GM23338 (cell line): Measurements from ENCODE around the gene MYMX. TPM values are rescaled to one million over a fixed set of nuclear protein-coding genes. Genes with fewer than 3 reads are reported as not detected.

Experiments
- CREB1 ChIP-seq: fragments of 250-450 bp; sonication (Bioruptor Pico); IDR thresholded peaks from 2 replicates; pipeline ENCODE4 v1.5.0; 2020; ENCODE audit warnings: low read depth, mild to moderate bottlenecking, moderate library complexity
- EZH2 ChIP-seq: fragments of 200-600 bp; sonication (generic); IDR thresholded peaks from one replicate; pipeline ENCODE4 v1.8.0; 2017; ENCODE audit warnings: antibody characterized with exemption, mild to moderate bottlenecking, low read depth; ENCODE audit not compliant: unreplicated experiment
- EZH2phosphoT487 ChIP-seq: fragments of 200-600 bp; sonication (generic); IDR thresholded peaks from one replicate; pipeline ENCODE4 v1.8.1; 2018; ENCODE audit warnings: antibody characterized with exemption; ENCODE audit not compliant: unreplicated experiment
- JUNB ChIP-seq: IDR thresholded peaks from one replicate; pipeline ENCODE4 v1.6.1; 2016; ENCODE audit warnings: antibody characterized with exemption; ENCODE audit not compliant: unreplicated experiment
- POLR2AphosphoS5 ChIP-seq: IDR thresholded peaks from 2 replicates; pipeline ENCODE4 v1.6.1; 2016; ENCODE audit warnings: antibody characterized with exemption, low read depth
- polyA plus RNA-seq: library from polyadenylated mRNA; unstranded; fragments of >200 nt; fragmentation: Nextera tagmentation; extraction: Ambion mirVana; gene quantifications from 2 replicates; pipeline ENCODE4 v1.2.1, GENCODE V29; 2016
- total RNA-seq: library from RNA; depleted of rRNA; stranded (reverse); fragments of >200 nt; shearing (Covaris generic); gene quantifications from 2 replicates; pipeline ENCODE4 v1.2.3, GENCODE V29; 2014
- TF ChIP-seq, protein P1 (sequence below): fragments of 250-450 bp; sonication (Bioruptor Pico); IDR thresholded peaks from 2 replicates; pipeline ENCODE4 v1.5.0; 2020; ENCODE audit warnings: mild to moderate bottlenecking, moderate library complexity
- TF ChIP-seq, protein P2 (sequence below): IDR thresholded peaks from 2 replicates; pipeline ENCODE4 v1.6.1; 2016; ENCODE audit warnings: antibody characterized with exemption
- TF ChIP-seq, protein P3 (sequence below): IDR thresholded peaks from one replicate; pipeline ENCODE4 v1.6.1; 2018; ENCODE audit warnings: antibody characterized with exemption; ENCODE audit not compliant: unreplicated experiment

The MYMX gene
- total and polyA plus RNA-seq, 2 experiments from 2014 or later, result 2.8 to 7.1 TPM

DNA sequence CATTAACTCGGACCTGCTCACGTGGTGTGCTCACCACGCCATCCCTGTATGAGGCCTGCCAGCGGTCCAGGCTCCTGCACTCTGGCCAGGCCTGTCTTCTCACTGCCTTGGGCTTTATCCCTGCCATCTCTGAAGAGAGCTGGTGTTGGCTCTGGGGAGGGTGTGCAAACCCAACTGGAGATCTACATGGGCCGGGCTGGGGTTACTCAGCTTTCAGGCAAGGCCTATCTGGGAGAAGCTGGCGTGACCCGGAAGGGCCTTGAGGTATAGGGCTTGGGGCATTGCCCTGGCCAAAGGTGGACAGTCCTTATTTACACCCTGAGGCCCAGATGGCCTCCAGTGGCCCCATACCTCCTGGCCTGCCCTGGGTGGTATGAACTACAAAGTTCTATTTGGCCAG lies 11.7 kb downstream of the MYMX start (continued):
- TF ChIP-seq, protein P1, sequence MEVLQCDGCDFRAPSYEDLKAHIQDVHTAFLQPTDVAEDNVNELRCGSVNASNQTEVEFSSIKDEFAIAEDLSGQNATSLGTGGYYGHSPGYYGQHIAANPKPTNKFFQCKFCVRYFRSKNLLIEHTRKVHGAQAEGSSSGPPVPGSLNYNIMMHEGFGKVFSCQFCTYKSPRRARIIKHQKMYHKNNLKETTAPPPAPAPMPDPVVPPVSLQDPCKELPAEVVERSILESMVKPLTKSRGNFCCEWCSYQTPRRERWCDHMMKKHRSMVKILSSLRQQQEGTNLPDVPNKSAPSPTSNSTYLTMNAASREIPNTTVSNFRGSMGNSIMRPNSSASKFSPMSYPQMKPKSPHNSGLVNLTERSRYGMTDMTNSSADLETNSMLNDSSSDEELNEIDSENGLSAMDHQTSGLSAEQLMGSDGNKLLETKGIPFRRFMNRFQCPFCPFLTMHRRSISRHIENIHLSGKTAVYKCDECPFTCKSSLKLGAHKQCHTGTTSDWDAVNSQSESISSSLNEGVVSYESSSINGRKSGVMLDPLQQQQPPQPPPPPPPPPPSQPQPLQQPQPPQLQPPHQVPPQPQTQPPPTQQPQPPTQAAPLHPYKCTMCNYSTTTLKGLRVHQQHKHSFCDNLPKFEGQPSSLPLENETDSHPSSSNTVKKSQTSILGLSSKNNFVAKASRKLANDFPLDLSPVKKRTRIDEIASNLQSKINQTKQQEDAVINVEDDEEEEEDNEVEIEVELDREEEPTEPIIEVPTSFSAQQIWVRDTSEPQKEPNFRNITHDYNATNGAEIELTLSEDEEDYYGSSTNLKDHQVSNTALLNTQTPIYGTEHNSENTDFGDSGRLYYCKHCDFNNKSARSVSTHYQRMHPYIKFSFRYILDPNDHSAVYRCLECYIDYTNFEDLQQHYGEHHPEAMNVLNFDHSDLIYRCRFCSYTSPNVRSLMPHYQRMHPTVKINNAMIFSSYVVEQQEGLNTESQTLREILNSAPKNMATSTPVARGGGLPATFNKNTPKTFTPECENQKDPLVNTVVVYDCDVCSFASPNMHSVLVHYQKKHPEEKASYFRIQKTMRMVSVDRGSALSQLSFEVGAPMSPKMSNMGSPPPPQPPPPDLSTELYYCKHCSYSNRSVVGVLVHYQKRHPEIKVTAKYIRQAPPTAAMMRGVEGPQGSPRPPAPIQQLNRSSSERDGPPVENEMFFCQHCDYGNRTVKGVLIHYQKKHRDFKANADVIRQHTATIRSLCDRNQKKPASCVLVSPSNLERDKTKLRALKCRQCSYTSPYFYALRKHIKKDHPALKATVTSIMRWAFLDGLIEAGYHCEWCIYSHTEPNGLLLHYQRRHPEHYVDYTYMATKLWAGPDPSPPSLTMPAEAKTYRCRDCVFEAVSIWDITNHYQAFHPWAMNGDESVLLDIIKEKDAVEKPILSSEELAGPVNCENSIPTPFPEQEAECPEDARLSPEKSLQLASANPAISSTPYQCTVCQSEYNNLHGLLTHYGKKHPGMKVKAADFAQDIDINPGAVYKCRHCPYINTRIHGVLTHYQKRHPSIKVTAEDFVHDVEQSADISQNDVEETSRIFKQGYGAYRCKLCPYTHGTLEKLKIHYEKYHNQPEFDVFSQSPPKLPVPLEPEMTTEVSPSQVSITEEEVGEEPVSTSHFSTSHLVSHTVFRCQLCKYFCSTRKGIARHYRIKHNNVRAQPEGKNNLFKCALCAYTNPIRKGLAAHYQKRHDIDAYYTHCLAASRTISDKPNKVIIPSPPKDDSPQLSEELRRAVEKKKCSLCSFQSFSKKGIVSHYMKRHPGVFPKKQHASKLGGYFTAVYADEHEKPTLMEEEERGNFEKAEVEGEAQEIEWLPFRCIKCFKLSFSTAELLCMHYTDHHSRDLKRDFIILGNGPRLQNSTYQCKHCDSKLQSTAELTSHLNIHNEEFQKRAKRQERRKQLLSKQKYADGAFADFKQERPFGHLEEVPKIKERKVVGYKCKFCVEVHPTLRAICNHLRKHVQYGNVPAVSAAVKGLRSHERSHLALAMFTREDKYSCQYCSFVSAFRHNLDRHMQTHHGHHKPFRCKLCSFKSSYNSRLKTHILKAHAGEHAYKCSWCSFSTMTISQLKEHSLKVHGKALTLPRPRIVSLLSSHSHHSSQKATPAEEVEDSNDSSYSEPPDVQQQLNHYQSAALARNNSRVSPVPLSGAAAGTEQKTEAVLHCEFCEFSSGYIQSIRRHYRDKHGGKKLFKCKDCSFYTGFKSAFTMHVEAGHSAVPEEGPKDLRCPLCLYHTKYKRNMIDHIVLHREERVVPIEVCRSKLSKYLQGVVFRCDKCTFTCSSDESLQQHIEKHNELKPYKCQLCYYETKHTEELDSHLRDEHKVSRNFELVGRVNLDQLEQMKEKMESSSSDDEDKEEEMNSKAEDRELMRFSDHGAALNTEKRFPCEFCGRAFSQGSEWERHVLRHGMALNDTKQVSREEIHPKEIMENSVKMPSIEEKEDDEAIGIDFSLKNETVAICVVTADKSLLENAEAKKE (CRISPR knock-in tag), result no peak
- TF ChIP-seq, protein P2, sequence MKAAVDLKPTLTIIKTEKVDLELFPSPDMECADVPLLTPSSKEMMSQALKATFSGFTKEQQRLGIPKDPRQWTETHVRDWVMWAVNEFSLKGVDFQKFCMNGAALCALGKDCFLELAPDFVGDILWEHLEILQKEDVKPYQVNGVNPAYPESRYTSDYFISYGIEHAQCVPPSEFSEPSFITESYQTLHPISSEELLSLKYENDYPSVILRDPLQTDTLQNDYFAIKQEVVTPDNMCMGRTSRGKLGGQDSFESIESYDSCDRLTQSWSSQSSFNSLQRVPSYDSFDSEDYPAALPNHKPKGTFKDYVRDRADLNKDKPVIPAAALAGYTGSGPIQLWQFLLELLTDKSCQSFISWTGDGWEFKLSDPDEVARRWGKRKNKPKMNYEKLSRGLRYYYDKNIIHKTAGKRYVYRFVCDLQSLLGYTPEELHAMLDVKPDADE, result no peak
- TF ChIP-seq CREB1 (CRISPR knock-in tag) (no peak), POLR2AphosphoS5 (no peak), EZH2phosphoT487 (no peak), JUNB (no peak), EZH2 (no peak)
- TF ChIP-seq, protein P3, sequence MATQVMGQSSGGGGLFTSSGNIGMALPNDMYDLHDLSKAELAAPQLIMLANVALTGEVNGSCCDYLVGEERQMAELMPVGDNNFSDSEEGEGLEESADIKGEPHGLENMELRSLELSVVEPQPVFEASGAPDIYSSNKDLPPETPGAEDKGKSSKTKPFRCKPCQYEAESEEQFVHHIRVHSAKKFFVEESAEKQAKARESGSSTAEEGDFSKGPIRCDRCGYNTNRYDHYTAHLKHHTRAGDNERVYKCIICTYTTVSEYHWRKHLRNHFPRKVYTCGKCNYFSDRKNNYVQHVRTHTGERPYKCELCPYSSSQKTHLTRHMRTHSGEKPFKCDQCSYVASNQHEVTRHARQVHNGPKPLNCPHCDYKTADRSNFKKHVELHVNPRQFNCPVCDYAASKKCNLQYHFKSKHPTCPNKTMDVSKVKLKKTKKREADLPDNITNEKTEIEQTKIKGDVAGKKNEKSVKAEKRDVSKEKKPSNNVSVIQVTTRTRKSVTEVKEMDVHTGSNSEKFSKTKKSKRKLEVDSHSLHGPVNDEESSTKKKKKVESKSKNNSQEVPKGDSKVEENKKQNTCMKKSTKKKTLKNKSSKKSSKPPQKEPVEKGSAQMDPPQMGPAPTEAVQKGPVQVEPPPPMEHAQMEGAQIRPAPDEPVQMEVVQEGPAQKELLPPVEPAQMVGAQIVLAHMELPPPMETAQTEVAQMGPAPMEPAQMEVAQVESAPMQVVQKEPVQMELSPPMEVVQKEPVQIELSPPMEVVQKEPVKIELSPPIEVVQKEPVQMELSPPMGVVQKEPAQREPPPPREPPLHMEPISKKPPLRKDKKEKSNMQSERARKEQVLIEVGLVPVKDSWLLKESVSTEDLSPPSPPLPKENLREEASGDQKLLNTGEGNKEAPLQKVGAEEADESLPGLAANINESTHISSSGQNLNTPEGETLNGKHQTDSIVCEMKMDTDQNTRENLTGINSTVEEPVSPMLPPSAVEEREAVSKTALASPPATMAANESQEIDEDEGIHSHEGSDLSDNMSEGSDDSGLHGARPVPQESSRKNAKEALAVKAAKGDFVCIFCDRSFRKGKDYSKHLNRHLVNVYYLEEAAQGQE, result no peak
